Measurements from ENCODE around the gene DTHD1.

Gene DTHD1

DNA sequence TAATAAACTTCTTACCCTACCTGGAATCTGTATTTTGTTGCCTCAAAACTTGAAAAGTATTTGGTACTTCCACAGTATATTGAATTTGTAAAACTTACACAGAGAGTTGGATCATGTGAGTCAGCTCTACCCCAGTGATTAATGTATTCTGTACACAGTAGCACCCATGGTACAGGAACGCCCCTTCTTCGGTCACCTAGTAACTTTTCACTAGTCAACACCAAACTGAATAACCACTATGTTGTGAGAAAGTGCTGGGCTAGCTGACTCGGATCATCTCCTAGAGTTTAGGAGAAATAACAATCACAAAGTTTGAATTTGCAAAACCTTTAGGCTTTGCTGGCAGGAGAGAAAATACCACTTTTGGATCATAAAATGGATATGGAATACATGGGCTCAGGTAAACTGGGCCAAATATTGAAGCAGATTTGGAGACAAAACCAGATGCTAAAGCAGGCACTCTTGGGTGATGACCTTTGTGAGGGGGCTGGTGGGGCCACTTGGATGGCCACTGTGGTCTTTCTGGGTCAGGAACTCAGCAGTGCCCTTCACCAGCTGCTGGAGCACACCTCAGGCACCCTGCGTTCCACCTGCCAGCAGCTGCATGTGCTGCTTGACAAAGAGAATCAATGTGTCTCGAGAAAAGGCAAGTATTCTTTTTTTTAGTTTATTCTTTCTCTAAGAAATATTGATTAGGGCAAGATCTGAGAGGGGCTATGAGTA, at the start of gene DTHD1:
DTHD1 (plus strand) TSS at position 233 of the 723 bp plus-strand sequence; CDS start at position 376, 143 bp downstream.
- Histone ChIP-seq H3K36me3 (ENCODE audit: control insufficient read depth, insufficient read depth, low read length) (no peaks in the 10 kb centered on the region), H3K27ac (ENCODE audit: low read depth, low read length) (no peak within 1 kb of the TSS), H3K4me1 (ENCODE audit: control insufficient read depth, insufficient read depth, low read length) (no peaks in the 10 kb centered on the region), H3K4me3 (ENCODE audit: low read length) (no peak within 1 kb of the TSS), H3K9ac (ENCODE audit: low read length) (no peak within 1 kb of the TSS), H3K27me3 (ENCODE audit: control insufficient read depth, insufficient read depth, low read length) (no peaks in the 10 kb centered on the region)

DNA sequence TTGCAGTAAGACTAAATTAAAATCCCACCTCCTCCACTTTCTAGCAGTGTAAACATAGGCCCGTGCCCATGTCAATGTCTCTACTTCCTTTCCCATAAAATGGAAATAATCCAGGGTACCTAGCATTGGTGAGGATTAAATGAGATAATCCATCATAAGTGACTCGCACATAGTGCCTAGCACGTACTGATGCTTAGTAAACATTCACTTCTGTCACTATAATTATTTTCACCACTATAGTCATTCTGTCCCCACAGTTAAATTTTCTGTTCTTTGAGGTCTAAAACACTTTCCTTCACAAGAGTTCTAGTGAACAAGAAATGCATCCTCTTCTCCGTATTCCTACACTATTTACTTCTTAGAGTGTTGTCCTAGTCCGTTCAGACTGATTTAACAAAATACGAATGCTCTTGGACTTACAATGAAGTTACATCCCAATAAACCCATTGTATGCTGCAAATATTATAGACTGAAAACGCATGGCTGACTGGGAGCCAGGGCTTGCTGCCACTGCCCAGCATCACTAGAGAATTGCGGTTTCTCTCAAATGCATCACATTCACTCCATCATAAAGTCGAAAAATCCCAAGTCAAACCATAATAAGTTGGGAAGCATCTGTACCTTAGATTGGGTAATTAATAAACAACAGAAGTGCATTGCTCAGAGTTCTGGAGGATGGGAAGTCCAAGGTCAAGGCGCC, 47.7 kb upstream of the DTHD1 start:
- no peaks in the 10 kb centered on the region for H3K4me1 ChIP-seq (ENCODE audit: control insufficient read depth, insufficient read depth, low read length)
- H3K4me3 ChIP-seq (ENCODE audit: low read length), result no peak overlapping the region
- no peaks in the 10 kb centered on the region for H3K36me3 ChIP-seq (ENCODE audit: control insufficient read depth, insufficient read depth, low read length)
- no peak overlapping the region for H3K27ac ChIP-seq (ENCODE audit: low read depth, low read length)
- H3K9ac ChIP-seq (ENCODE audit: low read length), result no peak overlapping the region
- no peaks in the 10 kb centered on the region for H3K27me3 ChIP-seq (ENCODE audit: control insufficient read depth, insufficient read depth, low read length)

DNA sequence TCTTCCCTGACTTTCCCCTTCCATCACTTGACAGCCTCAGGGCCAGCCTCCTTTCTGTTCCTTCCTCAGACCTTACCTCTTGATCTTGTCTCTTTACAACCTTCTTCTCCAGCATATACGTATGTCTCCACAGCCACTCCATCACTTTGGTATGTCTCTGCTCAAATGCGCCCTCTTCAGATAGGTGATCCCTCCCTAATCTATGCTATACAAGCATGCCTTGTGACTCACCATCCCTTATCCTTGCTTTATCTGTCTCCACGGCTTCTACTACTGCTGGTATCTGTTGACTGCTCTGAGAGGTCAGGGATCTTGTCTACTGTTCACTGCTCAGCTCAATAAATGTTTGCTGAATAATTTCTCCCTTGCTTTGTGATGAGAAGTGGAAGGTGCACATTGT, 46.1 kb upstream of the DTHD1 start:
- no peak overlapping the region for H3K4me3 ChIP-seq (ENCODE audit: low read length)
- no peaks in the 10 kb centered on the region for H3K36me3 ChIP-seq (ENCODE audit: control insufficient read depth, insufficient read depth, low read length)
- H3K27me3 ChIP-seq (ENCODE audit: control insufficient read depth, insufficient read depth, low read length), result no peaks in the 10 kb centered on the region
- H3K9ac ChIP-seq (ENCODE audit: low read length), result no peak overlapping the region
- H3K27ac ChIP-seq (ENCODE audit: low read depth, low read length), result no peak overlapping the region
- H3K4me1 ChIP-seq (ENCODE audit: control insufficient read depth, insufficient read depth, low read length), result no peaks in the 10 kb centered on the region

DNA sequence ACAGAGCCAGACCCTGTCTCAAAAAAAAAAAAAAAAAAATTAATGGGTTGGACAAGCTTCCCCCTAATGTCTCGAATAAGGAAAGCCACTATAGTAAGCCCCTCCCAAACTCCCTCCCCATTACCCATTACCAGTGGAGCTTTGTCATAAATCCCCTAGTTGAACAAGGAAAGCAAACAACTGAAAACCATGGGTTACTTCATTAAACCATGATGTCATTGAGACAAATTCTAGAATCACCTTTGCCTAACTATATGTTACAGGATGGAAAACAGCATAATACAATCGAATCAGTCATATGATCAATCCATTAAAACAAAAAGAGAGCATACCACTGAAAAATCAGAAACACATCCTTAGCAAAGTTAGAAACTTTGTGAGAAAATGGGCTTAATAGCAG, 45.3 kb upstream of the DTHD1 start:
- Histone ChIP-seq H3K27me3 (ENCODE audit: control insufficient read depth, insufficient read depth, low read length) (no peaks in the 10 kb centered on the region), H3K4me1 (ENCODE audit: control insufficient read depth, insufficient read depth, low read length) (no peaks in the 10 kb centered on the region), H3K36me3 (ENCODE audit: control insufficient read depth, insufficient read depth, low read length) (no peaks in the 10 kb centered on the region), H3K27ac (ENCODE audit: low read depth, low read length) (no peak overlapping the region), H3K9ac (ENCODE audit: low read length) (no peak overlapping the region), H3K4me3 (ENCODE audit: low read length) (no peak overlapping the region)

DNA sequence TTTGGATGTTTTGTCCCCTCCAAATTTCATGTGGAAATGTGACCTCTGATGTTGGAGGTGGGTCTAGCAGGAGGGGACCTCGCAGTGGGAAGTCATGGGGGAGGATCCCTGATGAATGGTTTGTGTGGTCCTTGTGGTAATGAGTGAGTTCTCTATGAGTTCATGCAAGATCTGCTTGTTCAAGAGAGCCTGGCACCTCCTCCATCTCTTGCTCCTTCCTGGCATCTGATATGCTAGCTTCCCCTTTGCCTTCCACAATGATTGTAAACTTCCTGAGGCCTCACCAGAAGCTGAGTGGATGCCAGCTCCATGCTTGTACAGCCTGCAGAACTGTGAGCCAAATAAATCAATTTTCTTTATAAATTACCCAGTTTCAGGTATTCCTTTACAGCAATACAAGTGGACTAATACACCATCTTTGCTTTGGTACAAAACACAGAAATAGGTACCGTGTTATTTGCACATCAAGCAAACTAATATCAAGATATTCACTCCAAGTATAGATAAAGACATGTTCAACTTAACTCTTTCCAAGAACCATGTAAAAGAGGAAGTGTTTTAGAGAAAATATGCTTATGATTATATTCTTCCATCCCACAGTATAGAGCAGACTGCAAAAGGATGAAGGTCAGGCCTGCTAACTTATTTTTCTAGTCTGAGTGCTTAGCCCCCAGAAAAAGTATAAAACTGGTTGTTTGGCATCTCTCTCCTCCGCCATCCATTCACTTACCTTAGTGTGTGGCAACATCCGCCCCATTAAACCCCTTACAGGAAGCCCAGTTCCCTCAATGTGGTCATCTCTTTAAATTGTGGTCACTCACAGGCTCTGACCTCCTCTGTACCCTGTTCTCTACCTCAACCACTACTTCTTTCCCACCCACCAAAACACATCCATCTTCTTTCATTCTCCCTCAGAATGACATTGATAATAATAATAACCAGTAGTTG, 43.8 kb upstream of the DTHD1 start:
- H3K27me3 ChIP-seq (ENCODE audit: control insufficient read depth, insufficient read depth, low read length), result no peaks in the 10 kb centered on the region
- no peak overlapping the region for H3K27ac ChIP-seq (ENCODE audit: low read depth, low read length)
- H3K9ac ChIP-seq (ENCODE audit: low read length), result no peak overlapping the region
- no peak overlapping the region for H3K4me3 ChIP-seq (ENCODE audit: low read length)
- H3K4me1 ChIP-seq (ENCODE audit: control insufficient read depth, insufficient read depth, low read length), result no peaks in the 10 kb centered on the region
- H3K36me3 ChIP-seq (ENCODE audit: control insufficient read depth, insufficient read depth, low read length), result no peaks in the 10 kb centered on the region

DNA sequence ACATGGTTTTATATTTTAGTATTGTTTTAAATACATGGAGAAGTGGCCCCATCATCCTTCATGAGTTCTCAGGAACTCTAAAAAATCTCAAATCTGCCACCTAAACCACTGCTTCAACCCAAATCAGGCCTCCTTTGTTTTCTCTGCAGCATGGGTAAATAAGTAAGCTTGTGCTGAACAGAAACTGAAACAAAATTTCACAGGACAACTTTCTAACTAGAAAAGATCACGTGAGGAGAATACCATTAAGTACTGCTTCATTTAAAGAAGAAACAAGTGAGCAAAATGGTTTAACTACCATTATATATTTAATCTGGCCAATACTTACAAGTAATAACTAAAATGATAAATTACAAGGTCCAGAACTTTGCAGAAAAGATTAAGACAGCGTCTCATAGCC, 39.6 kb upstream of the DTHD1 start:
- H3K9ac ChIP-seq (ENCODE audit: low read length), result no peak overlapping the region
- H3K27me3 ChIP-seq (ENCODE audit: control insufficient read depth, insufficient read depth, low read length), result no peaks in the 10 kb centered on the region
- H3K4me3 ChIP-seq (ENCODE audit: low read length), result peak overlapping the region; percentile 48
- H3K36me3 ChIP-seq (ENCODE audit: control insufficient read depth, insufficient read depth, low read length), result no peaks in the 10 kb centered on the region
- no peaks in the 10 kb centered on the region for H3K4me1 ChIP-seq (ENCODE audit: control insufficient read depth, insufficient read depth, low read length)
- no peak overlapping the region for H3K27ac ChIP-seq (ENCODE audit: low read depth, low read length)

DNA sequence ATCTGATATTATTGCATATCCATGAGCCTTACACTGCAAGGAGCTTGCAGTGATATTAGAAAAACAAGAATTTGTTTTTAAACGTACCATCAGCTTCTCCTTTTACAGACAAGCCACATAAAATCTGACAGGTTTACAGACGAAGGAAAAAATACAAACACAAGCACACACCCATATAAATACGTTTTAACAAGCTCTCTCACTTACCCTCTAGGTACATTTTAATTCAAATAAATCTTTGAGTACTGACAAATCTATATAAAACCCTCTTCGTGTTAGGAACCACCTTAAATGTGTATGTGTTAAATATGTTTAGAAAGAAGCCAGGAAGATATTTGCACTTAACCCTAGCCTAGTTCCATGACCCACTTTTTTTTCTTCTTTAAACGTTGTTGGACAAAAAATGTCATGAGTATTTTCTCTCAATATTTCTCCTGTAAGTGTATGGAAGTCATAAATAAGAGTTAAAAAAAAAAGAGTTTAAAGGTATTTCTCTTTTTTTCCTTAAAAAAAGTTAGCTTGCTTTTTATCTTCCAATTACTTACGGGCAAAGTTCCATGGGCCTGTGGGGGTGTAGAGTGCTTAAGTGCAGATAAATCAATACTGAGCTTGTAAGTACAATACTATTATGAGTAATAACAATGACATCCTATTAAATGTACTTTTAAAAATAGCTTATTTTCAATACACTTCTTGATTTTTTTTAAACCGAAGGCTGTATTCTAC, 38.6 kb upstream of the DTHD1 start:
- H3K4me3 ChIP-seq (ENCODE audit: low read length), result peak overlapping the region; percentile 69
- no peaks in the 10 kb centered on the region for H3K36me3 ChIP-seq (ENCODE audit: control insufficient read depth, insufficient read depth, low read length)
- no peaks in the 10 kb centered on the region for H3K4me1 ChIP-seq (ENCODE audit: control insufficient read depth, insufficient read depth, low read length)
- H3K9ac ChIP-seq (ENCODE audit: low read length), result no peak overlapping the region
- H3K27ac ChIP-seq (ENCODE audit: low read depth, low read length), result no peak overlapping the region
- no peaks in the 10 kb centered on the region for H3K27me3 ChIP-seq (ENCODE audit: control insufficient read depth, insufficient read depth, low read length)

DNA sequence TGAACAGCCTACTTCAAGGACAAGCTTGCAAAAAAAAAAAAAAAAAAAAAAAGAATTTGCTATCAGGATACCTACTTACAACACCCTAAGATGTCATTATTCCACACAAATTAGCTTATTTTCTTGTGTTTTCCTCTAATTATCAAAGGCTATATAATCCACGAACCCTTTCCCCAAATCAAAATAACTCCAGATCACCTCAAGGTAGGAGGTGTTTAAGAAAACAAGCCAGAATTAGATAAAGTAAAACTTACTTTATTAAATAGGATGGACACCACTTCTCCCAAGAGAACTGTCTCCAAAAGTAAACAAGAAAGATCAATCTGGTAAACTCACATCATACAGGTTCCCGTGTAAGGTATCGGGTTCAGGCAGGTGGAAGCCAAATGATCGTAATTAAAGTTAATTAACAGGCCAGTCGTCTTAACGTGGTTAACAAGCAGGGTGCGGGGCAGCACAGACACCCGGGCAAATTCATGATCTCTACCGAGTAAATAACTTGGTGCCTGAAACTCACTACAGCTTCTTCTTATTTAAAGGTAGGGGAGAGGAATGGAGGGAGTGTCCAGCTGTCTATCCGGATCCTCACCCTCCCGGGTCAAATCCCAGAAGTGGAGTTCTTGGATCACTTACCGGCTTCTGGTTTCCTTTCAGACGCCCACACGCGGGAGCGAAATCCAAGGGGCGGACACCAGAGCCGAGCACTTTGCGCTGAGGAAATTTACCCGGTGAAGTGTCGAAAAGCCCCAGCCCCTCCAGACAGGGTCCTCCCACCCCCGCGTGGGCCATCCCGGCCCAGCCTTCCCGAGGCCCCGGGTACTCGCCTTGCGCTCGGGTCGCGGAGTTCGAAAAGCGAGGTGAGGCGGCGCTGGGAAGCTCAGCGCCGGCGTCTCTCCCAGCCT, 37.8 kb upstream of the DTHD1 start:
- Histone ChIP-seq H3K9ac (ENCODE audit: low read length) (peak overlapping the region; percentile 1), H3K27ac (ENCODE audit: low read depth, low read length) (peak overlapping the region; percentile 70), H3K27me3 (ENCODE audit: control insufficient read depth, insufficient read depth, low read length) (no peaks in the 10 kb centered on the region), H3K36me3 (ENCODE audit: control insufficient read depth, insufficient read depth, low read length) (no peaks in the 10 kb centered on the region), H3K4me1 (ENCODE audit: control insufficient read depth, insufficient read depth, low read length) (no peaks in the 10 kb centered on the region), H3K4me3 (ENCODE audit: low read length) (peak overlapping the region; percentile 69)

DNA sequence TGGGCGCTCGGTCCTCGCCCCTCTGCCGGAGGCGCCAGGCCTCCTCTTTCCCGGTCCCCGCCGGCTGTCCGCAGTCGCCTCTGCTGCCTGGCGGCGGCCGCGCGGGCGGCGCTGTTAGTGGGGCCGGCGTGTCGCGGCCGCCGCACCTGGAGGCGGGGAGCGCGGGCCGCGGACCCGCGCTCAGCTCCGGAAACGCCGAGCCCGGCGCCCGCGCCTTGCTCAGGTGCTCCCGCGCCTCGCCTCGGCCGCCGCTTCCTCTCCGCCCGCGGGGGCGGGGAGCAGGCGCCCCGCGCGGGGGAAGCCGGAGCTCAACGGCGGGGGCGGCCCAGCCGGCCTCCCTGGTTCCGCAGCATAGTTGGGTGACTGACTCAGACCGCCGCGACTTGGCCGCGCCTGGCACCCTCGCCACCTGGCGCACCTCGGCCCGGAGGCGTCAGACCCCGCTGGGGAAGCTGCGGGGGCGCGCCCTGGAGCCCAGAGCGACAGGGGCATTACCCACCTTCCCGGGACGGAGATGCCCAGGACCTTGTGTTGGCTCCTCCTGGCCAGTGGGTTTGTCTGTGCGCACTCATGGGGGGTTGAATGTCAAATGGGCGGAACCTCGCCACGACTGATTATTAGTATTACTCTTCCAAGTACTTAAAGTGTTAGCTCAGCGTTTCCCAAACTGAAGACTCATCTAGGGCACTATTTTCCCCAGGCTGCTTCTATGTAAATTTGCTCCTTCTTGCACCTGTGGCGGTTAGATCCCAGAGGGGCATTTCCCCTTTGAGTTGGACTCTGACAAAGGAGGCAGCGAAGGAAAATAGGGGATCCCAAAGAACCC, 36.9 kb upstream of the DTHD1 start, which contains the start of gene ARAP2:
ARAP2 (minus strand) TSS at position 258 of the 826 bp plus-strand sequence. CDS start 15,028 bp downstream, outside the sequence.
- H3K27me3 ChIP-seq (ENCODE audit: control insufficient read depth, insufficient read depth, low read length), result no peaks in the 10 kb centered on the region
- no peaks in the 10 kb centered on the region for H3K4me1 ChIP-seq (ENCODE audit: control insufficient read depth, insufficient read depth, low read length)
- peak within 1 kb of the TSS; percentile 88 for H3K9ac ChIP-seq (ENCODE audit: low read length)
- H3K4me3 ChIP-seq (ENCODE audit: low read length), result peak within 1 kb of the TSS; percentile 69
- H3K36me3 ChIP-seq (ENCODE audit: control insufficient read depth, insufficient read depth, low read length), result no peaks in the 10 kb centered on the region
- peak within 1 kb of the TSS; percentile 70 for H3K27ac ChIP-seq (ENCODE audit: low read depth, low read length)

DNA sequence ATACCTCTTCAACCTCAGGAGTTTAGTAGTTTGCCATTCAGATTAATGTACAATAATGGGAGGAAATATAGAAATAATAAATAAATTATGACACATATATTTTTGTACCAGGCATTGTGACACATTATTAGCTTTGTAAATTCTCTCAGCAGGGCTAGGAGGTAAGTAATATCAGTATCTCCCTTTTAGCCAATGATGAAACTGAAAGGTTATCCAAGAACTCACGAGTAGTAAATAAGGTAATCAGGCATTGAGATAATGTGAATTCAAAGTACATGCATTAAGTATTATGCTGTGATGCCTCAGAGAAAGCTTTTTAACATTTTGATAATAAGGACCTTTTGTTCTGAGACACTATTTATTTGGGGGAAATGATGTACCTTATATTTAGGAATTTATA, 31.8 kb upstream of the DTHD1 start:
- Histone ChIP-seq H3K4me3 (ENCODE audit: low read length) (no peak overlapping the region), H3K4me1 (ENCODE audit: control insufficient read depth, insufficient read depth, low read length) (no peaks in the 10 kb centered on the region), H3K27ac (ENCODE audit: low read depth, low read length) (no peak overlapping the region), H3K27me3 (ENCODE audit: control insufficient read depth, insufficient read depth, low read length) (no peaks in the 10 kb centered on the region), H3K9ac (ENCODE audit: low read length) (no peak overlapping the region), H3K36me3 (ENCODE audit: control insufficient read depth, insufficient read depth, low read length) (no peaks in the 10 kb centered on the region)

Measured in rectal smooth muscle tissue (tissue), 1 donor.